GM12878 (cell line): Measurements from ENCODE around the gene WDR38. TPM values are rescaled to one million over a fixed set of nuclear protein-coding genes. Genes with fewer than 3 reads are reported as not detected.

Source experiments
- BHLHE40 ChIP-seq, 2 experiments: fragments of 450-650 bp in 1 of 2; IDR thresholded peaks; 2 replicates each; pipeline ENCODE4 v1.6.1; 2011 to 2017; ENCODE audit warnings: low read depth in 2 of 2, borderline replicate concordance in 1 of 2, improper control_type of control experiment in 1 of 2, low read length in 1 of 2, mild to moderate bottlenecking in 1 of 2
- CBX5 ChIP-seq: sonication (generic); IDR thresholded peaks from 2 replicates; pipeline ENCODE4 v1.6.1; 2016; ENCODE audit warnings: low read depth, moderate library complexity, mild to moderate bottlenecking, inconsistent platforms
- CHD4 ChIP-seq: fragments of 200-600 bp; sonication (generic); IDR thresholded peaks from 2 replicates; pipeline ENCODE4 v1.6.1; 2016; ENCODE audit warnings: mild to moderate bottlenecking
- EZH2 ChIP-seq: IDR thresholded peaks from 2 replicates; pipeline ENCODE4 v1.6.1; 2012; ENCODE audit warnings: low read depth, mild to moderate bottlenecking, control low read depth, inconsistent platforms, low read length, borderline replicate concordance; ENCODE audit not compliant: control insufficient read depth
- GABPA ChIP-seq: IDR thresholded peaks from 2 replicates; pipeline ENCODE4 v1.6.1; 2014; ENCODE audit warnings: antibody characterized with exemption, low read depth, mild to moderate bottlenecking, inconsistent platforms
- HSF1 ChIP-seq: fragments of 150-350 bp; IDR thresholded peaks from 2 replicates; pipeline ENCODE4 v1.6.1; 2014; ENCODE audit warnings: mild to moderate bottlenecking, low read depth, low read length
- IKZF1 ChIP-seq: fragments of 450-650 bp; conservative IDR thresholded peaks from 2 replicates; pipeline ENCODE4 v1.6.1; 2017; ENCODE audit warnings: antibody characterized with exemption, mild to moderate bottlenecking
- MTA3 ChIP-seq: IDR thresholded peaks from 2 replicates; pipeline ENCODE4 v1.6.1; 2012; ENCODE audit warnings: low read length, inconsistent platforms, borderline replicate concordance
- NR2F1 ChIP-seq: fragments of 450-650 bp; conservative IDR thresholded peaks from 2 replicates; pipeline ENCODE4 v1.6.1; 2017; ENCODE audit warnings: mild to moderate bottlenecking
- NRF1 ChIP-seq: conservative IDR thresholded peaks from 2 replicates; pipeline ENCODE4 v1.6.1; 2011; ENCODE audit warnings: mild to moderate bottlenecking, low read depth, low read length, improper control_type of control experiment
- PAX5 ChIP-seq: IDR thresholded peaks from 2 replicates; pipeline ENCODE4 v1.6.1; 2011; ENCODE audit warnings: low read depth, low read length, borderline replicate concordance
- PBX3 ChIP-seq: IDR thresholded peaks from 2 replicates; pipeline ENCODE4 v1.6.1; 2011; ENCODE audit warnings: mild to moderate bottlenecking, low read depth, low read length, moderate library complexity; ENCODE audit not compliant: insufficient replicate concordance
- RELB ChIP-seq: fragments of 450-650 bp; IDR thresholded peaks from 2 replicates; pipeline ENCODE4 v1.6.1; 2017; ENCODE audit warnings: low read depth, mild to moderate bottlenecking, moderate library complexity
- SIX5 ChIP-seq: IDR thresholded peaks from 2 replicates; pipeline ENCODE4 v1.6.1; 2011; ENCODE audit warnings: mild to moderate bottlenecking, low read depth, low read length, moderate library complexity; ENCODE audit not compliant: severe bottlenecking
- SMAD5 ChIP-seq: IDR thresholded peaks from 2 replicates; pipeline ENCODE4 v1.6.1; 2016; ENCODE audit warnings: antibody characterized with exemption, low read depth
- ZNF207 ChIP-seq: fragments of 450-650 bp; IDR thresholded peaks from 2 replicates; pipeline ENCODE4 v1.6.1; 2014; ENCODE audit warnings: antibody characterized with exemption, mild to moderate bottlenecking, borderline replicate concordance
- ZNF274 ChIP-seq: IDR thresholded peaks from one replicate; pipeline ENCODE4 v1.8.0; 2011; ENCODE audit not compliant: insufficient read length, insufficient read depth
- ZSCAN29 ChIP-seq: fragments of 450-650 bp; IDR thresholded peaks from 2 replicates; pipeline ENCODE4 v1.6.1; 2017; ENCODE audit warnings: mild to moderate bottlenecking, moderate library complexity
- polyA plus RNA-seq, 11 experiments: library from polyadenylated mRNA; depleted of rRNA in 4 of 11; unstranded in 6 of 11; stranded (reverse) in 5 of 11; fragments of >200 nt; fragmentation: Nextera tagmentation in 4 of 11; fragmentation: Illumina TruSeq in 1 of 11; extraction: Ambion mirVana in 4 of 11; extraction: Trizol in 1 of 11; gene quantifications; 1 replicate in 1 of 11; 2 replicates in 10 of 11; pipeline versions ENCODE4 v1.2.1 to v1.2.3, GENCODE V29; 2011 to 2016; ENCODE audit warnings: inconsistent platforms in 2 of 11, missing spikeins in 2 of 11, low read depth in 1 of 11
- total RNA-seq, 4 experiments: library from RNA; depleted of rRNA in 3 of 4; stranded (reverse); fragments of >200 nt in 3 of 4; fragmentation: Illumina TruSeq in 1 of 4; extraction: Trizol in 1 of 4; gene quantifications; 2 replicates each; pipeline versions ENCODE4 v1.2.1 to v1.2.3, GENCODE V29; 2013 to 2021
- TF ChIP-seq, protein P1 (sequence below): fragments of 450-650 bp; formaldehyde crosslinking; IDR thresholded peaks from 2 replicates; pipeline ENCODE4 v1.5.0; 2022; ENCODE audit warnings: mild to moderate bottlenecking, missing genetic modification characterization
- TF ChIP-seq, protein P2 (sequence below): IDR thresholded peaks from 2 replicates; pipeline ENCODE4 v1.6.1; 2012; ENCODE audit warnings: low read depth, low read length, improper control_type of control experiment
- TF ChIP-seq, protein P3 (sequence below): IDR thresholded peaks from 2 replicates; pipeline ENCODE4 v1.6.1; 2012; ENCODE audit warnings: low read depth, low read length, improper control_type of control experiment

The WDR38 gene
- total and polyA plus RNA-seq, 10 of the 15 experiments (the other 5 are each of a cell fraction or from before 2014, with no cell fraction given): not detected

GRCh38 chr9:124869986-124870560 lies 16.8 kb downstream of the WDR38 start (continued):
- TF ChIP-seq PBX3: no peak
- TF ChIP-seq ZSCAN29: no peak
- TF ChIP-seq, protein P1, sequence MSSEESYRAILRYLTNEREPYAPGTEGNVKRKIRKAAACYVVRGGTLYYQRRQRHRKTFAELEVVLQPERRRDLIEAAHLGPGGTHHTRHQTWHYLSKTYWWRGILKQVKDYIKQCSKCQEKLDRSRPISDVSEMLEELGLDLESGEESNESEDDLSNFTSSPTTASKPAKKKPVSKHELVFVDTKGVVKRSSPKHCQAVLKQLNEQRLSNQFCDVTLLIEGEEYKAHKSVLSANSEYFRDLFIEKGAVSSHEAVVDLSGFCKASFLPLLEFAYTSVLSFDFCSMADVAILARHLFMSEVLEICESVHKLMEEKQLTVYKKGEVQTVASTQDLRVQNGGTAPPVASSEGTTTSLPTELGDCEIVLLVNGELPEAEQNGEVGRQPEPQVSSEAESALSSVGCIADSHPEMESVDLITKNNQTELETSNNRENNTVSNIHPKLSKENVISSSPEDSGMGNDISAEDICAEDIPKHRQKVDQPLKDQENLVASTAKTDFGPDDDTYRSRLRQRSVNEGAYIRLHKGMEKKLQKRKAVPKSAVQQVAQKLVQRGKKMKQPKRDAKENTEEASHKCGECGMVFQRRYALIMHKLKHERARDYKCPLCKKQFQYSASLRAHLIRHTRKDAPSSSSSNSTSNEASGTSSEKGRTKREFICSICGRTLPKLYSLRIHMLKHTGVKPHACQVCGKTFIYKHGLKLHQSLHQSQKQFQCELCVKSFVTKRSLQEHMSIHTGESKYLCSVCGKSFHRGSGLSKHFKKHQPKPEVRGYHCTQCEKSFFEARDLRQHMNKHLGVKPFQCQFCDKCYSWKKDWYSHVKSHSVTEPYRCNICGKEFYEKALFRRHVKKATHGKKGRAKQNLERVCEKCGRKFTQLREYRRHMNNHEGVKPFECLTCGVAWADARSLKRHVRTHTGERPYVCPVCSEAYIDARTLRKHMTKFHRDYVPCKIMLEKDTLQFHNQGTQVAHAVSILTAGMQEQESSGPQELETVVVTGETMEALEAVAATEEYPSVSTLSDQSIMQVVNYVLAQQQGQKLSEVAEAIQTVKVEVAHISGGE: no peak; the same call in 1 of the 2 replicates
- no peak for TF ChIP-seq SIX5
- TF ChIP-seq ZNF274: no peak
- TF ChIP-seq RELB: no peak; the same call in 1 of the 2 replicates
- TF ChIP-seq MTA3: no peak
- TF ChIP-seq ZNF207: no peak
- TF ChIP-seq, protein P2, sequence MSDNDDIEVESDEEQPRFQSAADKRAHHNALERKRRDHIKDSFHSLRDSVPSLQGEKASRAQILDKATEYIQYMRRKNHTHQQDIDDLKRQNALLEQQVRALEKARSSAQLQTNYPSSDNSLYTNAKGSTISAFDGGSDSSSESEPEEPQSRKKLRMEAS: no peak; the same call in 1 of the 2 replicates
- no peak for TF ChIP-seq EZH2
- TF ChIP-seq GABPA: no peak
- TF ChIP-seq, protein P3, sequence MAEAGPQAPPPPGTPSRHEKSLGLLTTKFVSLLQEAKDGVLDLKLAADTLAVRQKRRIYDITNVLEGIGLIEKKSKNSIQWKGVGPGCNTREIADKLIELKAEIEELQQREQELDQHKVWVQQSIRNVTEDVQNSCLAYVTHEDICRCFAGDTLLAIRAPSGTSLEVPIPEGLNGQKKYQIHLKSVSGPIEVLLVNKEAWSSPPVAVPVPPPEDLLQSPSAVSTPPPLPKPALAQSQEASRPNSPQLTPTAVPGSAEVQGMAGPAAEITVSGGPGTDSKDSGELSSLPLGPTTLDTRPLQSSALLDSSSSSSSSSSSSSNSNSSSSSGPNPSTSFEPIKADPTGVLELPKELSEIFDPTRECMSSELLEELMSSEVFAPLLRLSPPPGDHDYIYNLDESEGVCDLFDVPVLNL: no peak
- no peak for TF ChIP-seq HSF1
- TF ChIP-seq NR2F1: no peak
- no peak for TF ChIP-seq CHD4
- peak; percentile 63 for TF ChIP-seq IKZF1
- TF ChIP-seq NRF1: no peak
- TF ChIP-seq PAX5: peak; percentile 63
- TF ChIP-seq CBX5: no peak
- peak; percentile 51 to 70; a peak in 3 of 4 replicates for TF ChIP-seq BHLHE40 (IDR thresholded peaks at IDR 0.05; ENCODE audit: borderline replicate concordance in 1 of 2, low read depth in 2 of 2, low read length in 1 of 2)
- peak; percentile 65 for TF ChIP-seq SMAD5
